GM18508 (cell line): ENCODE measurements around the gene SIGLECL1.

ENCODE experiments used
- ATAC-seq: cut with Tn5 transposase; IDR thresholded peaks from one replicate; pipeline ENCODE4 v1.9.1; 2021; ENCODE audit warnings: moderate number of reproducible peaks; ENCODE audit not compliant: insufficient read depth, unreplicated experiment

SIGLECL1 gene

DNA sequence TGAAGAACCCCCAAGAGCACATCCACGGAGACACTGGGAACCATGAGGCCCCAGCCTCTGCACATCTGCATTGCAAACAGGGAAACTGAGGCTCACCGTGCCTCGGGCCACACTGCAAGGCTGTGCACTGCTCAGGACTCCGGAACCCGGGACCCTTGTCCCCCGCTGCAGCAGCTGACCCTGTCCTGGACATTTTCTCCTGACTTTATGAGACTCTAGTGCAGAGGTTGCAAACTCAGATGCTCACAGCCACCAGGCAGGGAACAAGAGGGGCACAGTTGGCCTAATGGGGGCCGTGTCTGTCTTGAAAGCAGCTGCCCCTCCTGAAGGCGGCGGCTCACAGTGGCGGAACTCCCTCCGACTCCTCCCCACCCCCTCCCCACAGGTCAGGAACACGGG lies 44.1 kb downstream of the SIGLECL1 start:
- no peak for ATAC-seq

DNA sequence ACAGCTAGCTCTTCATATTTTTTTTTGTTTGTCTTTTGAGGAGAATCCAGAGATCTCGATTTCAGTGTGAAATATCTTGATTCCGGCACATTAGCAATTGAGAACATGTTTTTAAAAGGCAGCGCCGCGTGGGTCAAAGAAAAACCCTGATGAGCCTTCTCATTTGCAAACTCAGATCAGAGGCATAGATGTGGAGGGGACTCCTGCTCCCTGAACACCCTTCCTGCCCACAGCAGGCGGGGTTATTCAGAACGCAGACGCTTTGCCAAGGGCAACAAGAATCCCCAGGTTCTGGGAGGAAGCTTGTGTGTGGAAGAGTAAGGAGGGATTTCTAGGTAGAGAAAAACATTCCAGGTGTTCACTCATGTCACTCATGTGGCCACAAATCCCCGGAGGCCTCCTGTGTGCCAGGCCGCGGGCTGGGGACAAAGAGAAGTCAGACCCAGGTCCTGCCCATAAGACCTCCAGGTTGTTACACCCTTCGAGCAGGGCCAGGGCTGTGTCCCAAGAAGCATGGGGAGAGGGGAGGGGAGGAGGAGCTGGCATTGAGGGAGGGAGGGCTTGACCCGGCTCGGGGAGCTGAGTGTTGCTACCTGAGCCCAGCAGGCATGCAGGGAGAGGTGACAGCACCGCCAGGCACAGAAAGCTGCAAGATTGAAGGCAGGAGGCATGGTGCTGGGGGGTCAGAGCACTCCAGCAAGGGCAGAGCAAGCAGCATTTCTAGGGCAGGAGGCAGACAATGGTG lies 44.7 kb downstream of the SIGLECL1 start:
- ATAC-seq: no peak

DNA sequence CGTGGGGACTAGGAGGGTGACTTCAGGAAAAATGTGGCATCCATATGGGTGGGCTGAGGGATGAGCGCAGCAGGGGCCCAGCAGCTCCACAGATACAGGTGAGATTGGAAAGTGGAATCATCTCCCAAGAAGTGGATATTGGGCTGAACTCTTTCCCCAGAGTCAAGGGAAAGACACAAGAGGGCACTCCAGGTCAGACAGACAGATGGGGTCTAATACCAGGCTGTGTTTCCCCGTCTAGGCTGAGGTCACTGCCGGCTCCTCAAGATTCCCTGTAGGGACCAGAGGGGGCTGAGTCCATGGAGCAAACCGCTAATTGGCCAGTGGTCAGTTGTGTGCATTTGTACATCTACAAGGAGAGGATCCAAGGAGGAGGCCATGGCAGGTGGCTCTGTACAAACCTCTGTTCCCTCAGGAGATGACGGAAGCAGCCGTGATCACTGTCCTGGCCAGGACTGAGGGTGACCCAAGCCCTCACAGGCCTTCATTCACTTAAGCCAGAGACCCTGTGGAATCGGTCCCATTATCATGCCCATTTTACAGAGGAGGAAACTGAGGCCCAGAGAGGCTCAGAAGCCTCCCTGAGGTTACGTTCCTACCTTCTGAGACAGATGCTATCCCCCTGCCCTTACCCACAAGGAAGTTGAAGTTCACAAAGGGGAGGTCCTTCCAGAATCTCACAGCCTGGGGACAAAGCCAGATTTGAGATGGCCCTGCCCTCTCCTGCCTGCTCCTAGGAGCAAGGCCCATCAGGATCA lies 45.6 kb downstream of the SIGLECL1 start:
- no peak for ATAC-seq

DNA sequence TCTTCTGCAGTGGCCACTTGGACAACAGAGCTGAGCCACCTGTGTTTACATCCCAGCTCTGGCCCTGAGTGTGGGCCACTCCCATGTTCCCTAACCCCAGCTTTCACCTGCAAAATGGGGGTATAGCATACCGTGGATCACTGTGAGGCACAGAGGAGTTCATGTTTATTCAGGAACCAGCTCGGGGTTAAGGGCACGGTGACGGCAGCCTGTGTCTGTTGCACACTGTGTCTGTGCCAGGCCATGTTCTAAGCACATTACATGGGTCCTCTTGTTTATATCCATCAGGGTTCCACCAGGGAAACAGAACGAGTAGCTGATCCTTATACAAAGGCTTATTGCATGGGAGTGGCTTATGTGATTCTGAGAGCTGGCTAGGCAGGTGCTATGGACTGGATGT lies 46.5 kb downstream of the SIGLECL1 start:
- ATAC-seq: no peak

DNA sequence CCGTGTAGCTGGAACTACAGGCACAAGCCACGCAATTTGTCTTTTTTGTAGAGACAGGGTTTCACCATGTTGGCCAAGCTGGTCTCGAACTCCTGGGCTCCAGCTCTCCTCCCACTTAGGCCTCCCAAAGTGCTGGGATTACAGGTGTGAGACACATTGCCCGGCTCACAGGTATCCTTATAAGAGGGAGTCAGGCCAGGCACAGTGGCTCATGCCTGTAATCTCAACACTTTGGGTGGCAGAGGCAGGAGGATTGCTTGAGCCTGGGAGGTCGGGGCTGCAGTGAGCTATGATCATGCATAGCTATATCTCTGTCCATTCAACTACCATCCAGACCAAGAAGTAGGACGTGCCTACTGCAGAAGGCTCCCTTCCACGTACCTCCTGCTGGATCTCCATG lies 50.4 kb downstream of the SIGLECL1 start:
- ATAC-seq: no peak

DNA sequence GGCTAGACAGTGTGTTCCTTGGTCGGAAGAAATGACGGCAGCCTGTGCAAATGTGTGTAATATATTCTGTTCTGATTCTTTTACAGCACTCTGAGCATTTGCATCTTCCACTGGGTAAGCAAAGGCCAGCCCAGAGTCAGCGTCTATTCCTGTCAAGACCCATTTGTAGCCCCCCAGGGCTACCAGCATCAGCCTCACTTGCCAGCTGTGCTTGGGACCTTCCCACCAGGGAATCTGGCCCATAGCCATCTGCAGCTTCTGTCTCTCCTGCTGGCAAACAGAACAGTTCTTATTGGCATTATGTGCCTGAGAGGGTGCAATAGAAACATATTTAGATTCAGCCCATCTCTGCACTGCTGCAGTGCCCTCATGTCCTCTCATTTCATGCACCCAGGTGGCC lies 54.6 kb downstream of the SIGLECL1 start:
- no peak for ATAC-seq

DNA sequence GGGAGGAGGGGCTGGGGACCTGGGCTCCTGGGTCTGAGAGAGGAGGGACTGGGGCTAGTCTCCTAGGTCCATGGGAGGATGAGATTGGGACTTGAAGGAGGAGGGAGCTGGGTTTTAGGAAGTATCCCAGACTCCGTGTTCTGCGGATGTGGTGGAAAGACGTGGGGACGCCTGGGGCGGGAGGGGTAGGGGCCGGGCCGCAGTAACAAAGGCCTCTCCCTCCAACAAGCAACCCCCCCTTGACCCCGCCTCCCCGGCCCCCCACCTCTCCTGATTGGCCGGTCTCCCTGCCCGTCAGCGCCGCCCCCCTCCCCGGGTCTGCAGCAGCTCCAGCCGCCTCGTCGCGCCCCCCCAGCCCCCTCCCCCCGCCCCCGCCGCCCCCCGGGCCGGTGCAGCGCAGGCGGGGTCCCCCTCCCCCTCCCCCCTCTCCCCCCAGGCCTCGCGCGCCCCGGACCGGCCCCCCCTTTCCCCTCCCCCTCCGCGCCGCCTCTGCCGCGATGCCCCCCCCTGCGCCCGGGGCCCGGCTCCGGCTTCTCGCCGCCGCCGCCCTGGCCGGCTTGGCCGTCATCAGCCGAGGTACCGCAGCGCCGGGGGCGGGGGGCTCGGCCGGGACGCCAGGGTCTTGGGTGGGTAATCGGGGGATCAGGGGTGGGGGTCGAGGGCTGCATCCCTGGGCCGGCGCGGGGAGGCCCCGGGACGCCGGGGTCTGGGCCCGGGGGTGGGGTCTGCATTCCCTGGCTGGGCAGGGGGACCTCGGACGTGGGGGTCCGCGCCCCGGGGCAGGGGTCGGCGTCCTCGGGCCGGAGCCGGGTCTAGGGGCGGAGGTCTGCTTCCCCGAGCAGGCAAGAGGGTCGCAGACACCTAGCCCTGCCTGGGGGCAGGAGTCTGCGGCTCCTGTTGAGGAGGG lies 60.7 kb downstream of the SIGLECL1 start, which contains the start of gene IGLON5:
Gene IGLON5, plus strand, starts transcription at position 294 of the 907 bp plus-strand sequence. Its CDS starts 204 bp downstream, at position 498.
- ATAC-seq: no peak

DNA sequence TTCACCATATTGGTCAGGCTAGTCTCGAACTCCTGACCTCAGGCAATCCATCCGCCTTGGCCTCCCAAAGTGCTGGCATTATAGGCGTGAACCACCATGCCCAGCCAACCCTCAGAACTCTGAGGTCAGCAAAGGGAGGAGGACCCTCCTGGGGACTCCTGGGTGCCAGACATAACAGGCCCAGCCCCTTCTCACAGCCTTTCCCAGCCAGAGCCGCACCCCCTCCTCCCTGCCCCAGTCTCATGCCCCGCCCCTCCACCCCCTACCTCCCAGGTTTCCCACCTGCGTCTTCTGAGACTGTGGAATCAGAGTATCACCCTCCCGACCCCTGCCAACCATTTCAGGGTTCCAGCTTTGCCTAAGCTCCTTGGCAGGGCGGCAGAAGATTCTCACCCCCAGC lies 65.8 kb downstream of the SIGLECL1 start:
- ATAC-seq: no peak

DNA sequence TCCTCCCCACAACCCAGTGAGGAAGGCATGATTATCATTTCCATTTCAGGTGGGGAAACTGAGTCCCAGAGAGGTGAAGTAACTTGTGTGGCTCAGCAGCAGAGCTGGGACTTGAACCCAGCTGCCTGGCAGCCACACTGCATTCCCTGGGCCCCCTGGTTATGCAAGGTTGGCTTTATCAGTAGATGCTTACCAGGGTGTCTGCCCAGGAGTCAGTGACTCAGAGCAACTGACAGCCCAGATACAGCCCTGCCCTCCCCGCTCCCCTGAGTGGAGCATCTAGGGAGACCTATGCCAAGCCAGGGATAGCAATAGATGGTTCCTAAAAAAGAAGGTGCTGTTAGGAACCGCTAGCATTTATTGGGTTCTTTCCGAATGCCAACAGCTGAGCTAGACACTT lies 66.5 kb downstream of the SIGLECL1 start:
- no peak for ATAC-seq

DNA sequence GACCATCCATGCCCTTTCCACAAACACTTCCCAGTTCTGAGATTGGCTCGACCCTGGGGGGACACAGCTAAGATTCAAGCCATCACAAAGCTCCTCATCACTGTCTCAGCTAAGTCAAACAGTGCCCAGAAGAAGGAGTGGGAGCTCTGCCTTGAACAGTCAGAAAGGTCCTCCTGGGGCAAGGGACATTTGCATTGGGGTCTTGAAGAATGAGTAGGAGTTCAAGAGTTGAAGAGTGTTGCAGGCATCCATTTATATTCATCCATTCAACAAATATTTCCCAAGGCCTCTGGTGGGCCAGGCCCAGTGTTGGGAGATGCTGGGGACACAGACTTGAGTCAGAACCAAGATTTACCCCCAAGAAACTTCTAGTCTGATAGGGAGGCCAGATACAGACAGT lies 67.1 kb downstream of the SIGLECL1 start:
- no peak for ATAC-seq
